ENCODE measurements around the gene HAPSTR1.

GRCh38 chr16:9047689-9048301, 43.6 kb upstream of the HAPSTR1 start:
- no peak for TF ChIP-seq CTCF (conservative IDR thresholded peaks at IDR 0.05)
- TF ChIP-seq EZH2 (IDR thresholded peaks at IDR 0.05; ENCODE audit: low read depth), result no peak

Data from PC-9 (cell line).